HG02943 (cell line): ENCODE results near the gene CSNK2B.

ENCODE experiments used
- ATAC-seq: cut with Tn5 transposase; IDR thresholded peaks from one replicate; pipeline ENCODE4 v1.9.1; 2021; ENCODE audit warnings: mild to moderate bottlenecking, low read depth, moderate library complexity; ENCODE audit not compliant: unreplicated experiment

The CSNK2B gene

GRCh38 chr6:31660381-31661261 lies 5.3 kb upstream of the CSNK2B start, which contains the start of gene C6orf47:
Gene C6orf47, minus strand, starts transcription at chr6:31660778. Its CDS starts 831 bp downstream, at chr6:31659947.
- ATAC-seq = no peak

GRCh38 chr6:31661262-31662123 lies 4.4 kb upstream of the CSNK2B start:
- no peak for ATAC-seq

GRCh38 chr6:31662124-31662723 lies 3.7 kb upstream of the CSNK2B start:
- no peak for ATAC-seq

- no peak for ATAC-seq
Measured at GRCh38 chr6:31663126-31663960, 2.5 kb upstream of the CSNK2B start.

- no peak for ATAC-seq
Measured at GRCh38 chr6:31663961-31664789, 1.7 kb upstream of the CSNK2B start.

- no peak for ATAC-seq
Measured at GRCh38 chr6:31664790-31665500, 935 bp upstream of the CSNK2B start, which contains the start of gene GPANK1. Gene GPANK1, minus strand, starts transcription at chr6:31664997. Its CDS starts 519 bp downstream, at chr6:31664478.

- no peak for ATAC-seq
Measured at GRCh38 chr6:31666337-31666965, 571 bp downstream of the CSNK2B start.

- no peak for ATAC-seq
Measured at GRCh38 chr6:31669676-31670075, 3.8 kb downstream of the CSNK2B start, which contains the start of gene LY6G5B. Gene LY6G5B, plus strand, starts transcription at chr6:31669976. Its CDS starts 975 bp downstream, at chr6:31670951.

- no peak for ATAC-seq
Measured at GRCh38 chr6:31676322-31676903, 10.5 kb downstream of the CSNK2B start.

GRCh38 chr6:31676904-31677303 lies 11.0 kb downstream of the CSNK2B start:
- no peak for ATAC-seq

- no peak for ATAC-seq
Measured at GRCh38 chr6:31677955-31678354, 12.1 kb downstream of the CSNK2B start.

GRCh38 chr6:31680226-31681134 lies 14.6 kb downstream of the CSNK2B start, which contains the start of gene LY6G5C:
Gene LY6G5C, minus strand, starts transcription at chr6:31681067. Its CDS starts 694 bp downstream, at chr6:31680373.
- no peak for ATAC-seq

- no peak for ATAC-seq
Measured at GRCh38 chr6:31681135-31681671, 15.3 kb downstream of the CSNK2B start.

GRCh38 chr6:31683591-31683990 lies 17.7 kb downstream of the CSNK2B start:
- no peak for ATAC-seq

GRCh38 chr6:31686483-31686882 lies 20.6 kb downstream of the CSNK2B start:
- no peak for ATAC-seq

- no peak for ATAC-seq
Measured at GRCh38 chr6:31687321-31687720, 21.4 kb downstream of the CSNK2B start.
